Central memory CD4-positive, alpha-beta T cell (primary cell): ENCODE results near the gene RIBC2.
A peak's percentile ranks its signal among the peaks of the same experiment; 100 is the strongest.
"Not testable (repeated sequence)": the region's sequence is repeated elsewhere in the genome, so short reads cannot be mapped to it uniquely, and the experiment has no call there.

Experiments used
- DNase-seq: peaks from one replicate; pipeline ENCODE4 v3.0.0; 2022

RIBC2 gene

GRCh38 chr22:45425101-45425500 lies 11.6 kb downstream of the RIBC2 start:
- no peak for DNase-seq

- DNase-seq = no peak
Measured at GRCh38 chr22:45425531-45426265, 12.2 kb downstream of the RIBC2 start.

- no peak for DNase-seq
Measured at GRCh38 chr22:45426387-45426786, 12.9 kb downstream of the RIBC2 start.

- no peak for DNase-seq
Measured at GRCh38 chr22:45427114-45427513, 13.6 kb downstream of the RIBC2 start.

GRCh38 chr22:45428391-45429385 lies 15.2 kb downstream of the RIBC2 start:
- no peak for DNase-seq

- DNase-seq = no peak
Measured at GRCh38 chr22:45429424-45429823, 15.9 kb downstream of the RIBC2 start.

- no peak for DNase-seq
Measured at GRCh38 chr22:45429981-45430775, 16.7 kb downstream of the RIBC2 start.

- DNase-seq = no peak
Measured at GRCh38 chr22:45430871-45431270, 17.4 kb downstream of the RIBC2 start.

- DNase-seq = no peak
Measured at GRCh38 chr22:45434981-45435380, 21.5 kb downstream of the RIBC2 start.

- DNase-seq = peak; percentile 71
Measured at GRCh38 chr22:45435544-45436139, 22.1 kb downstream of the RIBC2 start.

GRCh38 chr22:45436871-45437517 lies 23.5 kb downstream of the RIBC2 start:
- not testable (repeated sequence) for DNase-seq

- DNase-seq = no peak
Measured at GRCh38 chr22:45438336-45438735, 24.8 kb downstream of the RIBC2 start.

- DNase-seq = not testable (repeated sequence)
Measured at GRCh38 chr22:45440688-45441087, 27.2 kb downstream of the RIBC2 start.

GRCh38 chr22:45441138-45441537 lies 27.6 kb downstream of the RIBC2 start:
- peak; percentile 4 for DNase-seq

- no peak for DNase-seq
Measured at GRCh38 chr22:45442116-45442515, 28.6 kb downstream of the RIBC2 start.

- no peak for DNase-seq
Measured at GRCh38 chr22:45444168-45444567, 30.7 kb downstream of the RIBC2 start.

GRCh38 chr22:45445031-45445710 lies 31.7 kb downstream of the RIBC2 start:
- DNase-seq = no peak

- DNase-seq = no peak
Measured at GRCh38 chr22:45446216-45446615, 32.7 kb downstream of the RIBC2 start.

GRCh38 chr22:45447596-45447995 lies 34.1 kb downstream of the RIBC2 start:
- DNase-seq = not testable (repeated sequence)

GRCh38 chr22:45448431-45448830 lies 34.9 kb downstream of the RIBC2 start:
- DNase-seq = no peak

- DNase-seq = not testable (repeated sequence)
Measured at GRCh38 chr22:45449442-45449841, 35.9 kb downstream of the RIBC2 start.
